GM12891 (cell line): ENCODE data around the gene PSMC3IP.

Source experiments
- POLR2A ChIP-seq: IDR thresholded peaks from 2 replicates; pipeline ENCODE4 v1.6.1; 2011; ENCODE audit warnings: low read depth, low read length, control low read depth
- POLR2AphosphoS5 ChIP-seq: IDR thresholded peaks from 2 replicates; pipeline ENCODE4 v1.6.1; 2011; ENCODE audit warnings: low read depth, low read length, control low read depth
- POU2F2 ChIP-seq: IDR thresholded peaks from 2 replicates; pipeline ENCODE4 v1.6.1; 2011; ENCODE audit warnings: low read depth, mild to moderate bottlenecking, control low read depth, low read length, moderate library complexity
- SPI1 ChIP-seq: IDR thresholded peaks from 2 replicates; pipeline ENCODE4 v1.6.1; 2011; ENCODE audit warnings: low read depth, low read length, control low read depth
- TAF1 ChIP-seq: IDR thresholded peaks from 2 replicates; pipeline ENCODE4 v1.6.1; 2011; ENCODE audit warnings: low read depth, low read length, control low read depth

DNA sequence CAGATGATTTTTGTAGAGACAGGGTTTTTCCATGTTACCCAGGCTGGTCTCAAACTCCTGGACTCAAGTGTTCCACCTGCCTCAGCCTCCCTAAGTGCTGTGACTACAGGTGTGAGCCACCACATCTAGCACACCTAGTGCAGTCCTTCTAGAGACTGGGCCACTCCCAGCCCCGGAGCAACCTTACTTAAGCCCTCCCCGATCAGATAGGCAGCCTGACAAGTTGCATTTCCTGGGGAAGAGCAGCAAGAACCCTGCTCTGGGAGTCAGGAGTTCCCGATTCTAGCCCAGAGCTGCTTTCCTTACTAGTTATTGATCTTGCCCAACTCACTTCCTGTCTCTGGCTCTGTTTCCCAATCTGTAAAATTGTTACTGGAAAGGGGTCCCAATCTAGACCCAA, 48.5 kb downstream of the PSMC3IP start:
- TF ChIP-seq TAF1: no peak
- no peak for TF ChIP-seq POLR2A
- TF ChIP-seq POLR2AphosphoS5: no peak
- no peak for TF ChIP-seq SPI1
- TF ChIP-seq POU2F2: no peak
